Nephron (organoid): ENCODE measurements around the gene GPR3.
"Not testable (repeated sequence)": the region's sequence is repeated elsewhere in the genome, so short reads cannot be mapped to it uniquely, and the experiment has no call there.

ENCODE experiments used
- H3K27ac Mint-ChIP-seq, 3 experiments: 2 replicates each; pipeline ENCODE4 v1.8.0; 2020; ENCODE audit warnings: mixed read lengths in 3 of 3, mild to moderate bottlenecking in 2 of 3, moderate library complexity in 1 of 3
- H3K27me3 Mint-ChIP-seq: 2 replicates; pipeline ENCODE4 v1.8.0; 2021; ENCODE audit warnings: low read depth, mild to moderate bottlenecking, moderate library complexity, mixed read lengths
- H3K36me3 Mint-ChIP-seq: 2 replicates; pipeline ENCODE4 v1.8.0; 2020; ENCODE audit warnings: low read depth, mixed read lengths
- H3K4me1 Mint-ChIP-seq: 2 replicates; pipeline ENCODE4 v1.8.0; 2020; ENCODE audit warnings: mixed read lengths
- H3K4me3 Mint-ChIP-seq, 3 experiments: 2 replicates each; pipeline ENCODE4 v1.8.0; 2020; ENCODE audit warnings: mild to moderate bottlenecking in 3 of 3, mixed read lengths in 3 of 3, moderate library complexity in 2 of 3
- H3K9me3 Mint-ChIP-seq: 2 replicates; pipeline ENCODE4 v1.8.0; 2020; ENCODE audit warnings: mixed read lengths
- CTCF ChIP-seq, 3 experiments: fragments of 200-600 bp; sonication (generic); IDR thresholded peaks; one replicate each; pipeline ENCODE4 v1.5.0; 2021; ENCODE audit warnings: antibody characterized with exemption in 3 of 3; ENCODE audit not compliant: unreplicated experiment in 3 of 3

Gene GPR3

GRCh38 chr1:27428316-27429028 is 36.0 kb downstream of the GPR3 start:
- Mint-ChIP-seq H3K36me3 (peaks cover 24% of the 10 kb centered on the region), H3K9me3 (no peaks in the 10 kb centered on the region), H3K27me3 (no peaks in the 10 kb centered on the region), H3K27ac (peak overlapping the region; percentile 77 to 94 (median 89)), H3K4me3 (peak overlapping the region; percentile 25 to 49 (median 37)), H3K4me1 (peaks cover 67% of the 10 kb centered on the region)
- TF ChIP-seq CTCF (IDR thresholded peaks at IDR 0.05; ENCODE audit: unreplicated experiment in 3 of 3), result no peak

- H3K4me3 Mint-ChIP-seq, result peak overlapping the region in 2 of 3 experiments; percentile 2 to 7
- no peak for TF ChIP-seq CTCF (IDR thresholded peaks at IDR 0.05; ENCODE audit: unreplicated experiment in 3 of 3)
- no peaks in the 10 kb centered on the region for H3K9me3 Mint-ChIP-seq
- peak overlapping the region; percentile 77 to 94 (median 89) for H3K27ac Mint-ChIP-seq
- H3K4me1 Mint-ChIP-seq, result peaks cover 67% of the 10 kb centered on the region
- no peaks in the 10 kb centered on the region for H3K27me3 Mint-ChIP-seq
- H3K36me3 Mint-ChIP-seq, result peaks cover 24% of the 10 kb centered on the region
Observed at GRCh38 chr1:27429029-27429425, 36.6 kb downstream of the GPR3 start.

- Mint-ChIP-seq H3K36me3 (peaks cover 18% of the 10 kb centered on the region), H3K27me3 (no peaks in the 10 kb centered on the region), H3K4me3 (no peak overlapping the region), H3K27ac (peak overlapping the region; percentile 77 to 90 (median 78)), H3K4me1 (peaks cover 66% of the 10 kb centered on the region), H3K9me3 (no peaks in the 10 kb centered on the region)
- no peak for TF ChIP-seq CTCF (IDR thresholded peaks at IDR 0.05; ENCODE audit: unreplicated experiment in 3 of 3)
Observed at GRCh38 chr1:27430903-27431600, 38.6 kb downstream of the GPR3 start.

GRCh38 chr1:27431601-27431940 is 39.1 kb downstream of the GPR3 start:
- TF ChIP-seq CTCF (IDR thresholded peaks at IDR 0.05; ENCODE audit: unreplicated experiment in 3 of 3), result no peak
- Mint-ChIP-seq H3K9me3 (no peaks in the 10 kb centered on the region), H3K27ac (peak overlapping the region; percentile 77 to 90 (median 78)), H3K36me3 (peaks cover 15% of the 10 kb centered on the region), H3K4me1 (peaks cover 68% of the 10 kb centered on the region), H3K27me3 (no peaks in the 10 kb centered on the region), H3K4me3 (no peak overlapping the region)

- H3K27me3 Mint-ChIP-seq, H3K9me3 Mint-ChIP-seq, H3K4me3 Mint-ChIP-seq, H3K36me3 Mint-ChIP-seq: not testable (repeated sequence)
- Mint-ChIP-seq H3K27ac (peak overlapping the region in 1 of 3 experiments; percentile 70), H3K4me1 (peaks cover 70% of the 10 kb centered on the region)
Observed at GRCh38 chr1:27432725-27433124, 40.3 kb downstream of the GPR3 start.

GRCh38 chr1:27433706-27434105 is 41.3 kb downstream of the GPR3 start:
- Mint-ChIP-seq H3K4me3 (no peak overlapping the region), H3K27ac (peak overlapping the region; percentile 68 to 81 (median 70)), H3K36me3 (no peaks in the 10 kb centered on the region), H3K27me3 (no peaks in the 10 kb centered on the region), H3K4me1 (peaks cover 70% of the 10 kb centered on the region), H3K9me3 (no peaks in the 10 kb centered on the region)
- no peak for TF ChIP-seq CTCF (IDR thresholded peaks at IDR 0.05; ENCODE audit: unreplicated experiment in 3 of 3)
